Liver (tissue), 9 donors: ENCODE results near the gene DUT. TPM values are rescaled to one million over a fixed set of nuclear protein-coding genes. Genes with fewer than 3 reads are reported as not detected.

Source experiments
- DNase-seq: peaks from one replicate; pipeline ENCODE4 v3.0.0-alpha.2; 2017; ENCODE audit warnings: low spot score
- H3K27ac ChIP-seq, 2 donors: one replicate each; pipeline ENCODE4 v1.7.0; 2013; ENCODE audit warnings: inconsistent platforms in 2 of 2, low read length in 2 of 2, control low read depth in 1 of 2, low read depth in 1 of 2, mild to moderate bottlenecking in 1 of 2
- H3K27me3 ChIP-seq, 4 donors: one replicate each; pipeline versions ENCODE4 v1.6.1 to v1.7.0; 2013; ENCODE audit warnings: low read length in 3 of 4, inconsistent platforms in 1 of 4, mild to moderate bottlenecking in 1 of 4, moderate library complexity in 1 of 4; ENCODE audit not compliant: control insufficient read depth in 4 of 4, insufficient read depth in 4 of 4
- H3K36me3 ChIP-seq, 4 donors: one replicate each; pipeline versions ENCODE4 v1.6.1 to v1.7.0; 2013; ENCODE audit warnings: low read length in 3 of 4, mild to moderate bottlenecking in 3 of 4, low read depth in 1 of 4, moderate library complexity in 1 of 4; ENCODE audit not compliant: control insufficient read depth in 4 of 4, insufficient read depth in 3 of 4
- H3K4me1 ChIP-seq, 4 donors: one replicate each; pipeline versions ENCODE4 v1.6.1 to v1.7.0; 2013; ENCODE audit warnings: low read length in 3 of 4, mild to moderate bottlenecking in 3 of 4, moderate library complexity in 1 of 4; ENCODE audit not compliant: control insufficient read depth in 4 of 4, insufficient read depth in 4 of 4
- H3K4me3 ChIP-seq, 3 donors: one replicate each; pipeline versions ENCODE4 v1.6.1 to v1.7.0; 2013; ENCODE audit warnings: low read length in 3 of 3, control low read depth in 1 of 3, low read depth in 1 of 3, mild to moderate bottlenecking in 1 of 3
- H3K9ac ChIP-seq, 2 donors: one replicate each; pipeline ENCODE4 v1.7.0; 2013; ENCODE audit warnings: low read length in 2 of 2, mild to moderate bottlenecking in 2 of 2, moderate library complexity in 2 of 2, control low read depth in 1 of 2, low read depth in 1 of 2
- H3K9me3 ChIP-seq, 4 donors: one replicate each; pipeline versions ENCODE4 v1.6.1 to v1.7.0; 2013; ENCODE audit warnings: low read length in 3 of 4; ENCODE audit not compliant: control insufficient read depth in 4 of 4
- ATF3 ChIP-seq: IDR thresholded peaks from 2 replicates; pipeline ENCODE4 v1.6.1; 2016; ENCODE audit warnings: antibody characterized with exemption
- CTCF ChIP-seq: fragments of 150-350 bp; IDR thresholded peaks from 2 replicates; pipeline ENCODE4 v1.5.1; 2017; ENCODE audit warnings: improper control_type of control experiment, low read depth, low read length; ENCODE audit not compliant: missing input control
- EGR1 ChIP-seq, 2 donors: IDR thresholded peaks; 2 replicates each; pipeline ENCODE4 v1.6.1; 2016 to 2018; ENCODE audit warnings: antibody characterized with exemption in 2 of 2, low read depth in 2 of 2
- FOXA1 ChIP-seq: IDR thresholded peaks from 2 replicates; pipeline ENCODE4 v1.6.1; 2016; ENCODE audit warnings: antibody characterized with exemption
- FOXA2 ChIP-seq: IDR thresholded peaks from 2 replicates; pipeline ENCODE4 v1.6.1; 2016; ENCODE audit warnings: antibody characterized with exemption
- GABPA ChIP-seq, 2 donors: IDR thresholded peaks in 1 of 2; conservative IDR thresholded peaks in 1 of 2; 2 replicates each; pipeline ENCODE4 v1.6.1; 2016; ENCODE audit warnings: antibody characterized with exemption in 2 of 2, mild to moderate bottlenecking in 1 of 2, moderate library complexity in 1 of 2
- HNF4A ChIP-seq, 2 donors: conservative IDR thresholded peaks; 2 replicates each; pipeline ENCODE4 v1.6.1; 2016; ENCODE audit warnings: antibody characterized with exemption in 2 of 2, mild to moderate bottlenecking in 2 of 2
- HNF4G ChIP-seq: IDR thresholded peaks from 2 replicates; pipeline ENCODE4 v1.6.1; 2016; ENCODE audit warnings: antibody characterized with exemption
- JUND ChIP-seq, 2 donors: IDR thresholded peaks; 2 replicates each; pipeline ENCODE4 v1.6.1; 2016; ENCODE audit warnings: antibody characterized with exemption in 2 of 2
- MAX ChIP-seq: IDR thresholded peaks from 2 replicates; pipeline ENCODE4 v1.6.1; 2016; ENCODE audit warnings: antibody characterized with exemption
- RAD21 ChIP-seq, 2 donors: IDR thresholded peaks; 2 replicates each; pipeline ENCODE4 v1.6.1; 2016; ENCODE audit warnings: antibody characterized with exemption in 2 of 2, mild to moderate bottlenecking in 2 of 2
- RXRA ChIP-seq, 2 donors: IDR thresholded peaks; 2 replicates each; pipeline ENCODE4 v1.6.1; 2017 to 2018; ENCODE audit warnings: antibody characterized with exemption in 2 of 2, mild to moderate bottlenecking in 1 of 2
- YY1 ChIP-seq: IDR thresholded peaks from 2 replicates; pipeline ENCODE4 v1.6.1; 2016; ENCODE audit warnings: antibody characterized with exemption, mild to moderate bottlenecking
- ZBTB33 ChIP-seq: IDR thresholded peaks from 2 replicates; pipeline ENCODE4 v1.6.1; 2016; ENCODE audit warnings: antibody characterized with exemption
- WGBS: extraction: QIAGEN DNeasy Blood & Tissue Kit; methylation state at CpG from one replicate; pipeline ENCODE4 v1.1.7; 2013; 5-methylcytosine and 5-hydroxymethylcytosine counted together
- polyA plus RNA-seq, 2 donors: library from polyadenylated mRNA; stranded (reverse) in 1 of 2; unstranded in 1 of 2; fragments of 200-250 nt in 1 of 2; fragments of >200 nt in 1 of 2; fragmentation: Nextera tagmentation in 1 of 2; extraction: Ambion mirVana in 1 of 2; gene quantifications; one replicate each; pipeline versions ENCODE4 v1.2.1 to v1.2.3, GENCODE V29; 2013 to 2015
- total RNA-seq, 2 donors: library from RNA; depleted of rRNA; stranded (reverse); fragments of >200 nt; gene quantifications; one replicate each; pipeline ENCODE4 v1.2.3, GENCODE V29; 2014
- donor health status: healthy.
- donor health status: healthy.
- donor health status: healthy.
- donor health status: healthy.
- donor health status: healthy.

DUT gene
- total and polyA plus RNA-seq, 4 donors = 12.8 to 58.7 (median 35.1) TPM

DNA sequence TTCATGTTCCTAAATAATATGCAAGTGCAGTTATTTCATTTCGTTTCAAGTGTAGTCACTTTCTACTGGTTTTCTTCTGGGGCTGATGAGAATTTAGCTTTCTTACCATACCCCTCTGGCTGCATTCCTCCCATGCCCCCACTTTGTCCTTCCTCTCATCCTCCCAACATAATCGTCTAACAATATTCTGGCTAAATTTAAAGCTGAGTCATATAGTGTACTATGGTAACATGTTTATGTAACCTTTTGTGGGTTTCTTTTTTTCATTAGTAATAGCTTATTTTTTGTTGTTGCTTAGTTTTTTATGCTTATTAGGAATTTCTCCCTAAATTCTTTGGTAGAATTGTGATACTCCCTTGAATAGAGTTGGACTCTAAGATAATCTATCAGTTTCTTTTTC, 30.5 kb downstream of the DUT start:
- H3K27me3 ChIP-seq = no peaks in the 10 kb centered on the region
- H3K27ac ChIP-seq = no peak overlapping the region
- no peak overlapping the region for H3K9ac ChIP-seq
- TF ChIP-seq ATF3 = no peak
- TF ChIP-seq CTCF = no peak
- no peak for TF ChIP-seq MAX
- TF ChIP-seq RAD21 (IDR thresholded peaks at IDR 0.05) = no peak
- TF ChIP-seq GABPA (IDR thresholded peaks at IDR 0.05 in 1 of 2, conservative IDR thresholded peaks at IDR 0.05 in 1 of 2) = no peak
- TF ChIP-seq YY1 = no peak
- TF ChIP-seq JUND (IDR thresholded peaks at IDR 0.05) = no peak
- no peak for TF ChIP-seq EGR1 (IDR thresholded peaks at IDR 0.05; ENCODE audit: low read depth in 2 of 2)
- TF ChIP-seq HNF4A (conservative IDR thresholded peaks at IDR 0.05) = no peak
- TF ChIP-seq HNF4G = no peak
- no peak for TF ChIP-seq FOXA1
- TF ChIP-seq ZBTB33 = no peak
- no peak for TF ChIP-seq FOXA2
- no peak overlapping the region for H3K4me3 ChIP-seq
- no peaks in the 10 kb centered on the region for H3K36me3 ChIP-seq
- 86% methylated on average over 2 of the region's 2 CpGs for WGBS
- peaks cover 0 to 3% (median 1%) of the 10 kb centered on the region in 4 donors for H3K4me1 ChIP-seq
- no peak for DNase-seq
- H3K9me3 ChIP-seq = no peaks in the 10 kb centered on the region

- WGBS = 56% methylated on average over 5 of the region's 5 CpGs
- DNase-seq = no peak
- Histone ChIP-seq H3K27me3 (no peaks in the 10 kb centered on the region), H3K4me3 (no peak overlapping the region), H3K9ac (no peak overlapping the region), H3K27ac (no peak overlapping the region), H3K4me1 (no peaks in the 10 kb centered on the region), H3K9me3 (no peaks in the 10 kb centered on the region), H3K36me3 (no peaks in the 10 kb centered on the region)
- no peak for TF ChIP-seq MAX
- no peak for TF ChIP-seq RXRA (IDR thresholded peaks at IDR 0.05)
- TF ChIP-seq RAD21 (IDR thresholded peaks at IDR 0.05) = no peak
- TF ChIP-seq YY1 = no peak
These were observed 32.2 kb downstream of the DUT start for GRCh38 chr15:48363474-48363873.

GRCh38 chr15:48365575-48365974, 34.3 kb downstream of the DUT start:
- no peaks in the 10 kb centered on the region for H3K27me3 ChIP-seq
- no peaks in the 10 kb centered on the region for H3K36me3 ChIP-seq
- 83% methylated on average over 1 of the region's 1 CpG for WGBS

More at GRCh38 chr15:48365575-48365974, 34.3 kb downstream of the DUT start:
- no peak overlapping the region for H3K4me3 ChIP-seq
- TF ChIP-seq HNF4G = no peak
- no peak overlapping the region for H3K27ac ChIP-seq
- no peak for DNase-seq
- no peaks in the 10 kb centered on the region for H3K9me3 ChIP-seq
- no peaks in the 10 kb centered on the region for H3K4me1 ChIP-seq
- no peak overlapping the region for H3K9ac ChIP-seq
